Umbilical cord (tissue), 2 donors: ENCODE data around the gene ASIC2. TPM values are rescaled to one million over a fixed set of nuclear protein-coding genes. Genes with fewer than 3 reads are reported as not detected.

ENCODE experiments used
- DNase-seq: peaks from one replicate; pipeline ENCODE4 v3.0.0-alpha.2; 2015; ENCODE audit warnings: low spot score
- total RNA-seq: library from RNA; depleted of rRNA; stranded (reverse); fragments of >200 nt; gene quantifications from one replicate; pipeline ENCODE4 v1.2.3, GENCODE V29; 2014; ENCODE audit warnings: low replicate concordance; ENCODE audit not compliant: insufficient read depth

Gene ASIC2
- total RNA-seq, 1 donor from 2014 or later, result 1.4 TPM

DNA sequence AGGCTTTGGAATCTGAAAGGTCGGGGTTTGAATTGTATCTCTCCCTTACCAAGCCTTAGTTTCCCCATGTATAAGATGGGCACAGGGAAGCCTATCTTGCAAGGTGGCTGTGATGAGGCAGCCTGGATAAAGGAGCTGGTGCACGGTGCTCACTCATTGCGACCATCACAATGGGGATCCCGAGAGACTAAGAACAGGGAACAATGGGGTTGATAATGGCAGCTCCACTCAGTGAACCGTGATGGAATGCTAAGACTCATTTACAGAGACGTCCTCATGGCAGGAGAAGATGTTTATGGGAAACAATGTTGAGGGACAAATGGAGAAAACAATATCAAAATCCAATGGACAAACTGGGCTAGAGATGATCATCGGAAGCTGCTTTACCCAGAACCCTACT is 219.7 kb downstream of the ASIC2 start:
- no peak for DNase-seq

DNA sequence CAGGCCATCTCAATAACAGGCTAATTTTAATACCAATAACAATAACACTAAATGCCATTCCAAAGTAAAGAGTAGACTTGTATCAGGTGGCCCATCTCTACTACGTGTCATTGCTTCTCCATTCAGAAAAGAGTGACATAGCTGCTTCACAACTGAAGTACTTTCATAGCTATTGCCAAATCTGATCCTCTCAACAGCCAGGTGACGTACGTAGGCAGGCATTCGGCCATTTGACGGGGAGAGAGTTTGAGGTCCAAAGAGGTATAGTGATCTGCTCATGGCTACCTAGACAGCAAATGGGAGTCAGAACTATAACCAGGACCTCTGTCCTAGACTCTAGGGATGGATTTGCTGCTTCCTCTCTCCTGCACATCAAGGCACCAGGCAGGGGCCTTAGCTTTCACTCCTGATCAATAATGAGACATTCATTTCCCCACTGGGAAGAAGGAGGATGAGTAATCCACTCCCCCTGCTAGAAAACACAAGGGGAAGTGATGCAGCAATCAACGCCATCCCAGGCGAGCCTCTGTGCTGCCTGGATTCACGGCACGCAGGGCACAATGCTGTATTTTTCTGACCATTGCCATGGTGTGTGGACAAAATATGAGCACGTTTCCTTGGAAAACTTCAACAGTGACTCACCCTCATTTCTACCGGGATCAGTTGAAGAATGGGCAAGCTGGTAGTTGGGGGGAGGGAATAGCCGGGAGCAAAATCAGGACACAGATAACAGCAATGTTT is 220.5 kb downstream of the ASIC2 start:
- DNase-seq, result no peak

DNA sequence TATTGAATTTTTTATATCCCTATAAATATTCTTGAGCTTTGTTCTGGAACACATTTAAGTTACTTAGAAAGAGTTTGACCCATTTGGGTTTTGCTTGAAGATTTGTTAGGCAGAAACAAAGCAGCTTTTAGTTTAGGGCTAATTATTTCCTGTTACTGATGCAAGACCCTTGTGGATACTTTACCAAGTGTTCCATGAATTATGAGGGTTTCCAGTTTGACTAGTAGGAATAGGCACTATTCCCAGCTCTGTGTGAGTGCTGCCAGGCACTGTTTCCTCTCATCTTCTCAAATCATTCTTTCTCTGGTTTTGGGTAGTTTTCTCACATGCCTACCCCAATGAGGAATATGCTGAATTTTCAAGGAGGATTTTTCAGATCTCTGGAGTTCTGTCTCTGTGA is 221.4 kb downstream of the ASIC2 start:
- DNase-seq, result no peak

DNA sequence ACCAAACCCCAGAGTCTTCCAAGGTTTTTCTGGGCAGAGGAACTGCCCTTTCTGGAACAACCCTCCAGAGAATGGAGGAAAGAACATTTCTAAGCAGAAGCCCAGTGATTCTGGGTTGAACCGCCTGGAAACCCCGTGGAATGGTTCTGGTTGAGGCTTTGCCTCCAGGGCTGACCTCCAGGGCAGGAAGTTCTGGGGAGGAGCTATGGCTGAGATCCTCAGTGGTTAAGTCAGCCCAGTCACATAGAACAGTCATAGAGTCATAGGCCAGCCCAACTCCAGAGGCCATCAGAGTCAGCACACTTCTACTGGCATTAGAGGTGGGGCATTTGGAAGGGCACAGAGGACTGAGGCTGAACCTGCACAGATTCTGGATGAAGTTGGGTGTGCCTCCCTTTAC is 235.5 kb downstream of the ASIC2 start:
- no peak for DNase-seq

DNA sequence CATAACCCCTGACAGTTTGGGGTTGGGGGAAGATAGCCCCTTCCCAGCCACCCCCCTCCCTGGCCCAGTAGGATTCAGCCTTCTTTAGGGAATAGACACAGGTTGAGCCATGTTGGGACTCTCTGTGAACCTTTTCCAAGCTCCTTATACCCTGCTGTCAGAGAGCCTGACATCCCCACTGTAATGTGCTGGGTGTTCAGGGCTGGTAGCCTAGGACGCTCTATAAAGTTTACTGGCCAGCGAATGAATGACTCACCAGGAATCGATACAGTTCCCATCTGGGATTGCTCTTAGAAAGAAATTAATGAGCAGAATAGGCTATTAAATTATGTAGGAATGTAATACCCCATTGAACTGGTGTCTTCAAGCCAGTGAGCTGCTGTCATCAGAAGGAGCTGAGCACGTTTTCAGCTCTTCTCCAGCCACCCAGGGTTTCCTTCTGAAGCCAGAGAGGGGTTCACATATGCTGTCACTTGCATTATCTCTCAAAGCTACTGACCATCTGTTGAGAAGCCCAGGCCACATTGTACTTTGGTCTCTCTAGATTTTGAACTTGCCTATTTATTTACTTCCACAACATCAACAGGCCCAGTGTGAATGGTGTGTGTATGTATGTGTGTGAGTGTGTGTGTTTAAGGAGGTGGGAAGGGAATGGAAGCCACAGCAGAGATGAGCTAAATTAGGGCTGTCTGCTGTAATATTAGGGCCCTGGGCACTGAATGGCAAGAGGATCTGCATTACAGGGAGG is 236.5 kb downstream of the ASIC2 start:
- DNase-seq, result no peak

DNA sequence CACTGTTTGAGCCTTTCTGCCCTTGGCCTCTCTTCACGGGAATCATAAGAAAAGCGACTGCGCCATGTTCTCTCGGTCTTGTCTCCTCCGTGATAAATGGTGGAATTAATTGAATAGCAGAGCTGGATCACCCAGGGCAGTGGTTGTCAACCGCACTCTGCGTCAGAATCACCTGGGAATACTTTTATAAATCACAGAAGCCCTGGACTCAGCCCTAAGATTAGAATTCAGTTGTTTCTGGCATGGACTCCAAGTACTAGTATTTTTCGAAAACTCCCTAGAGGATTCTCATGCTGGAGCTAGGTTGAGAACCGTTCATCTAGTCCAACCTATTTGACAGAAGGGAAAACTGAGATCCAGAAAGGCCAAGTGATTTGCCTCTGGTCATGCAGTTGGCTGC is 237.3 kb downstream of the ASIC2 start:
- no peak for DNase-seq

DNA sequence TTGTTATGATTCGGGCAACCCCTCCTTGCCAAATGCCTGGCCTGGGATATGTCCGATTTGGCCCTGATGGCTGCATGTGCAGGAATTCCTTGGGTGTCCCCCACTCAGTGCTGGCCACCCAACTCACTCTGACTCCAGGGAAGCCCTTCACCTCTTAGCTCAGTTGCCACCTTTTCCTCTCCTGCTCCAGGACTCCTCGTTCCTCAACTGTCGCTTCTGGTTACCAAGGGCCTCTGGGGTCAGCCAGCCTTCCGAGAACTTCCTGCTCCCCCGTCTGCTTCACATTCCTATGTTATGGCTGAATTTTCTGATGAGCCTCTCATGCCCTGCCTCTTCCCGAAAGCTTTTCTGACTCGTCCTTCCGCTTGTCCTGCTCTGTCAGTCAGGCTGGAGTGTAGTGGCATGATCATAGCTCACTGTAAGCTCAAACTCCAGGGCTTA is 237.9 kb downstream of the ASIC2 start:
- peak; percentile 33 for DNase-seq

DNA sequence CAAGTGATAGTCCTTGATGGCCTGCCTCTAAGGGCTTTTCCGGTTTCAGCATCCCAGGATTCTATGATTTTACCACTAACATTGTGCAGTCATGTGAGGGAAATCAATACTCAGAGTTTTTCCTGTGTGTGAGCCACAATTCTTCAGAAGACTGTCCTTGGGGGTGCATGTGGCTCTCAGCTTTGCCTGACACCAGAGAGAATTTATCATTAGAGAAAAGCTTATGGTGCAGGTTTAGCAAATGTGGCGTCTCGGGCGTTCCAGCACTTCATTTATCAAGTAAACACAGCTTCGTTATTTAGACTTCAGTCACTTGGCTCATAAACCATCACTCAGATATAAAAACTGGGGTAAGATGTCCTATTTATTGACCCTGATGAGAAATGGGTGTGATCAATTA is 238.7 kb downstream of the ASIC2 start:
- no peak for DNase-seq

DNA sequence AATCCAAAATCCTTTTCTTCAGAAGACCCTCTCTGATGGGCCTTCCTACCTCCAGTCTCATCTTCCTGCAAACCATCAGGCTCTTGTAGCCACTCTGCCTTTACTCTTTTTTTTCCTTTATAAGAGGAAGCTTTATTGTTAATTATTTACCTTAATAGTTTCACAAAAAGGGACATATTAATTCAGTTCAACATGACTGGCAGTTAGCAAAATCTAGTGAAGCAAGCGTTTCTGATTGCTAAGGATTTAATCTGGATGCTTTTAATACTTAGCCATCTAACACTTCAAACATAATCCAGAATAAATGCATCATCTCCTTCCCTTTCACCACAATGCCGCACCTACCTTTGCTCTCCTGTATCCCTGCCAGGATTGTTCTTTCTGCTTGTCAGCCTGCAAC is 239.4 kb downstream of the ASIC2 start:
- no peak for DNase-seq

DNA sequence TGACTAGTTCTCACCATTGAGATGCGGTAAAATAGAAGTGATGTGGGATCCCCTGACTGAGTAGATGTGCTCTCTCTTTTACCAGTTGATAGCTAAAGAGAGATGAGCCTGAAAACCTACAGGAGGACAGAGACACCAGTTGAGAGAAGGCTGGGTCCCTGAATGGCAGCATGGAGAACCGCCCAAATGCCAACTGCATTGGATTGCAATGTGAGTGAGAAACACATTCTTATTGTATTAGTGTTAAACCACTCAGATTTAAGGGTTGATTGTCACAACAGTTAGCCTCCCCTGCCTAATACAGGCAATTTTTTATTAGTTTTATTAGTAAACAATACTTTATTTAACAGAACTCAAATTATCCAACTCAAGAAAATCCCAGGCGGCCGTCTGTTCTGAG is 240.2 kb downstream of the ASIC2 start:
- no peak for DNase-seq

DNA sequence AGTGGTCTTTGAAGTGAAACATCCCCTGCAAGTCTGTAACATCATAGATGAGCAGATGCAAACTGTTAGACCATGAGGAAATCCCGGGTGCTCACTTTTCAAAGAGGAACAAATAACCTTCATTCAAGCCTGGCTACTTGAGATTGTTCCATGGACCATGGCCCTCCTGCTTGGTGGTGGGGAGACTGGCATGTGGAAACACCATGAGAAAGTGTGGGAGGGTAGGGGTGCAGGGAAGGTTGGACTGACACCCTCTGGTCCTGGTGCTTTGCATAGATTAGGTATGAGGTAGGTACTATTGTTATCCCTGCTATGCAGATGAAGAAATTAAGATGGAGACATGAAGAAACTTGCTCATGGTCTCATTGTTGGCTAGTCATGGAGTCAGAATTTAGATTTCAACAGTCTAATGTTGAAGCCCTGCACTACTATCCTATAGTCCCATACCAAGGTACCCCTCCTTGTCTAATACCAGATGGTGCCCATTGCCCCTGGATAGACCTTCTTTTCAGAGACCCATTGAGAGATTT is 242.4 kb downstream of the ASIC2 start:
- no peak for DNase-seq

DNA sequence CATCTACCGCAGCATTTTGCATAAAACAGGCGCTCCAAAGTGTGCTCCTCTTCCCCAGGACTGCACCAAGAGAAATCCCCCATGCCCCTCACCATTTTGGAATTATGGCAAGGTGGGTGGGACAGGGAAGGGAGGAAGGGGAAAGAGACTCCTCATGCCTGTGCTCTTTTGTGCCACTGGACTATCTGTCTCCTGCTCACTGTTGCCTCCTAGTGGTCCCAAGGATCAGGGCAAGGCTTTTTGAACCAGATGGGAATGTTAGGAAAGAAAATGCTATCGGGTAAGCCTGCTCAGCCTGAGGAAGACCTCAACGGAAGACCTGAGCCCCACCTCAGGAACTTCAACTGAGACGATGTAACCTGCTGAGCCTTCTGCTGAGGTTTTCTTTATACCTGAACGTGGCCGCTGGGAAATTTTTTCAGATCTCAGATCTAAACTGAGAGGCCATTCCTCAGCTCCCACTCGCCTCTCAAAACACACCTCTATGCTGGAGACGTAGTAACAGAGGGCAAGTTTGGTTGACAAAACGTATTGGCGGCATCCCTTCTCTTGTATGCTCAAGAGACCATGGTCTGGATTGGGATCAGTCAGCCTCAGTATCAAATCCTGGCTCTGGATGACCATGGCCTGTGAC is 243.2 kb downstream of the ASIC2 start:
- DNase-seq, result no peak

DNA sequence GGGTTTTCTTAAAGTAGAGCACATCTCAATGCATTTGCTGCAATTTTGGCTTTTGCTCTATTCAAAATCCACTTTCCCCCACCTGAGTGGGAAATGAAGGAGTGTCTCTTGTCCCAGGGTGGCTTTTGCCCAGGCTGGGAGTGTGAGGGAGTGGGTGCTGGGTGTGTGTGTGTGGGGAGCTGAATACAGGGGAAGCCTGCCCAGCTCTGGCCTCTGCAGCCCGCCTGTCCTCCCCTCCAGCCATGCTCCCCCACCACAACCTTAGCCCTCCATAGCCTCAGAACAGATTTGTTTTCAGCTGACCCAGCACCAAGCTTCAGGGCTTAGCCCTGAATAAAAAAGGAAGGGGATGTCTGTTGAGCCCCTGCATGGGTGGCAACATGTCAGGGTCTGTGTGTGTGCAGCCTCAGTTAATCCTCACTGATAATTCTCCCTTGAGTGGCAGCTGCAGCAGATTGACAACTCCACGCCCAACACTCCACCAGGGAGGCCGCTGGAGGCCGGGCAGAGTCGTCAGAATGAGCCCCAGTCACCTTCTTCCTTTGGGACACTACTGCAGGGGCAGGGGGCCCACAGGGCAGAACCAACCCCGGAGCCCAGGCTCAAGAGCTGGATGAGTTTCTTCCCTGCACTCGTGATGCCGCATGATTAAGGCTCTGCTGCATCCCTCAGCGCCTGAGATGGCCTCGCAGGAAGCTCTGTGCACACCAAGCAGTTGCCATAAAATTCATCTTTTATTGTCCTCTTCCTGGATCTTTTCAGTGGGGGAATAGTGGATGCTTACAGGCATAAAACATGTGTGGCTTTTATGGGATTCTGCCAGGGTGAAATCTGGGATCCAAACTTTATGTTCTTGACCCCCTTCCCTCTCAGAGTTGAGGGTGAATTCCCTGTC is 246.5 kb downstream of the ASIC2 start:
- DNase-seq, result peak; percentile 35

DNA sequence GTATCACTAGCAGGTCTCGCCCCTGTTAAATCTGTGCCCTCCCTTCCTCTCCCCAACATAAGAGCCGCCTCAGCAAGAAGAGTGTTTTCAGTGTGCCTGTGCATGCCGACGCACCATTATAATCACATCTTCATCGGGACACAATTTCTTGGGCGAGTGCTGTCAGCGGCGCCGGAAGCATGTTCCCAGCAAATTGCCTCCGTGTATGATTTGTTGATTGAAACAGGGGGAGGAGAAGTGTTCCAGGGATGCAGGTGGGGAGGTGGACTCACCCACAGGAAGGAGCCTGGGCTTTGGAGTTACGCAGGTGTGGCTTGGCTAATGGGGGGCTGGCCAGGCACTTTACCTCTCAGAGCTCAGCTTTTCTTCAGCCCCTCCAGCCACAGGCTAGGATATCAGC is 247.9 kb downstream of the ASIC2 start:
- DNase-seq, result no peak

DNA sequence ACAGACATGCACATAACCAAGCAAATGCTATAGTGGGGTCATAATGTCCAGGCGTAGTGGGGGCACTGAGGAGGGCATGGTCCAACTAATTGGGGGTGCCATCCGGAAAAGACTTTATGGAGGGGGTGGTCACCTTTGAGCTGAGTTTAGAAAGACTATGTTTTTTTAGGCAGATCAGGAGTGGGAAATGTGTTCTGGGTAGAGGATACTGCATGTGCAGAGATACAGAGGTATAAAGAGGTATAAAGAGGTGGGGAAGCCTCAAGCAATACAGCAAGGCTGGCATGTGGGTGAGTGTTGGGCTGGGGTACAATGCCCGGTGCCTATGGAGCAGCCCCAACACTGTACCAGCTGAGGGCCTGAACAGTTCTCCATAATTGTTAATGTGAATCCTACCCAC is 248.3 kb downstream of the ASIC2 start:
- DNase-seq, result no peak

DNA sequence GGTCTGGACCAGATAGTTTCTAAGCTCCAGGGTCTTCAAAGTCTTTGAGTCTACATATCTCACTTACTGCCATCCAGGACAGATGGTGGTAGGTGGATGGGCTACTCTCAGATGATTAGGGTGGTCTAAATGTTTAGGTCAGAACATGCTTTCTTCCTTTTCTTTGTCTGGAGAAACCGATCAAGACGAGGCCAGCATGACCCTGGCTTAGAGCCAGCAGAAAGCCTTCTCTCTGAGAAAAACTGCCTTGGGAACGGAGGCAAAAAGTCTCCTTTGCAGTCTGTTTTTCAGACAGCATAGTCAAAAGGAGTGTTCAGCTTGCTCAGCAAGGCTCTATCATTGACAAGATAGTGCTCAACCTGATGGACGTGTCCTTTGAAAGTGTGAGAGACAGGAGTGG is 252.6 kb downstream of the ASIC2 start:
- no peak for DNase-seq

DNA sequence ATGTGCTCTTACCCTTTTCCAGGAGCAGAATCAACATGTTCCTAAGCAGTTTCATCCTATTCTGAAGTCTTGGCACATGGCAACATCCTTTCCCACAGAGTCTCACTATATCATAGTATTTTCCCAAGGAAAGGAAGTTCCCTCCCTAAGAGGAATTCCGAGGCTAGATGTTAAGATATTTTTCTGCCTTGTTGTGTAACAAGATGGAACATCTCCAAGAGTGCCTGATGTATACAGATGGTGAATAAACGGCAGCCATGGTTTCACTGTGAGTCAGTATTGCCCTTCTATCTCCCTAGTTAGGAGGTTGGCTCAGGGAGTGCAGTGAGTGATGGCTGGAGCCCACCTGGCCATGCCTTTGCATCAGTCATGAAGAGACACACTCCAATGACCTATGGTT is 253.2 kb downstream of the ASIC2 start:
- DNase-seq, result peak; percentile 74

DNA sequence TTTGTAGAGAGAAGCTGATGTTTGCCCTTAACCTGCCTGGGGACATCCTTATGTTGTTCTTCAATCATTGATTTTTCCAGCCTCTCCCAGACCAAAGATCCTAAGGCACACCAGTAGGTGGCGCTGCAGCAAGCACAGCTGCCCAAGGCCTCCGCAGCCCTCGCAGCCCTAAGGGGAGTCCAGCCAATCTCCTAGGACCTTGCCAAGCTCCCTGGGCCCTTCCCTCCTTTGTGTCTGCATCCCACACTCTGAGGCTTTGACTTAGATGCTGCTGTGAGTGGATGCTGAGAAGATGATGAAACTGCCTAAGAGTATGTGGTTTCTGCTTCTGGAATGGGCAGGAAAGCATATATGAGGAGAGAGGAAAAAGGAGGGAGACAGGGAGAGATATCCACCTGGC is 254.4 kb downstream of the ASIC2 start:
- peak; percentile 74 for DNase-seq

DNA sequence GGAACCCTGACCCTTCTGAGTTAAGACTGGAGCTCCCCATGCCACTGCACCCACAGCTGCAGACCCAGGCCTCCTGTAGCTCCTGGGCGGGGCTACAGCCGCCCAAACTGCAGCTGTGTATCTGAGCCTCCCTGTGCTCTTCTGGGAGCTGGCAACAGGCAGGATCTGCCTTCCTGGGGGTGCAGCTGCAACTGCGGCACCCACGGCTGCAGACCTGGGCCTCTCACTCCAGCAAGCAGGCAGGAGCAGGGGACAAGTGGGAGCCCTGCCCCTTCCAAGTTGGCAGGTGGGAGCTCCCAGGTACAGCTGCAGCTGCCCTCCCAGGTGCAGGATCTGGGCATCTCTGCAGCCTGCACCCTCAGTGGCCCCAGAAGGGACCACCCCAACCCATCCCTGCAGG is 259.9 kb downstream of the ASIC2 start:
- no peak for DNase-seq

DNA sequence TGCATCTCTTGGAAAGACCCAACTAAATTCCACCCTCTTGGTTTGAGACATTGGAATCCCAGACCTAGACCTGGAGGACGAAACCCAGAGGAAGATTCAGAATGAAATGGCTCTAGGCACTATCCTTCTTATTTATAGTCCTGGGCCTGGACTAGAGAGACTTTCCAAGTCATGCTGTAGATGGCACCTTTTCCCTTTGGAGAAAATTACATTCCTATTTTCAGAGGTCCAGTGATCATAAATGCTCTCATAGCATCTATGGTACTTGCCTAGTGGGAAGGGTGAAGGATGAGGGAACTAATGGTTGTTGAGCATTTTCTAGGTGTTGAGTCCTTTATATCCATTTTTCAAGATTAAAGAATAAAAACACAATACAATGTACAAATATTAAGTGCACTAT is 264.3 kb downstream of the ASIC2 start:
- DNase-seq, result no peak

DNA sequence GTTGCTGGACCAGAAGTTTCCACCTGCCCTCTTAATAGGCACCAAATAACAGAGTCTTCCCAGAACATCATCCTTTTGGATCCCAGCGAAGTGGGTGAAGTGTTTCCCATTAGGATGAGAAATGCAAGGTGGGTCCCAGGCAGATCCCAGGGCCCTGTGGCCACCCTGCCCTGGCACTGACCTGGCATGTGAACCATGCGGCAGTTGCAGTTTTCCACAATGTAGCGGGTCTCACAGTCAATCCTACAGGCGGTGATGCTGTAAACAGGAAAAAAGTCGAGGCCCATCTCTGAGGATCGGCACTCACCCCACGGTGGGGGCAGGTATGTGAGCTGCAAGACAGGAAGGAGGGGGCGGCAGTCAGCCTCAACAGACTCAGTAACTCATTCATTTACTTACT is 265.0 kb downstream of the ASIC2 start:
- no peak for DNase-seq
